NCI-H2029 (cell line): ENCODE results near the gene CLASP1.
"Not testable (repeated sequence)": the region's sequence is repeated elsewhere in the genome, so short reads cannot be mapped to it uniquely, and the experiment has no call there.

ENCODE experiments used
- DNase-seq: peaks from one replicate; lab custom pipeline; 2025; lab: John Stamatoyannopoulos, UW

CLASP1 gene

GRCh38 chr2:121577381-121577780 lies 71.9 kb downstream of the CLASP1 start:
- DNase-seq = no peak

GRCh38 chr2:121576263-121576662 lies 73.0 kb downstream of the CLASP1 start:
- DNase-seq = no peak

GRCh38 chr2:121575800-121576199 lies 73.5 kb downstream of the CLASP1 start:
- DNase-seq = no peak

GRCh38 chr2:121570667-121571055 lies 78.6 kb downstream of the CLASP1 start:
- DNase-seq = no peak

GRCh38 chr2:121570036-121570666 lies 79.1 kb downstream of the CLASP1 start:
- no peak for DNase-seq

GRCh38 chr2:121567957-121568409 lies 81.3 kb downstream of the CLASP1 start:
- no peak for DNase-seq

GRCh38 chr2:121567452-121567851 lies 81.8 kb downstream of the CLASP1 start:
- DNase-seq = no peak

- no peak for DNase-seq
Measured at GRCh38 chr2:121565389-121566250, 83.6 kb downstream of the CLASP1 start.

GRCh38 chr2:121564905-121565304 lies 84.4 kb downstream of the CLASP1 start:
- no peak for DNase-seq

- not testable (repeated sequence) for DNase-seq
Measured at GRCh38 chr2:121563754-121564153, 85.5 kb downstream of the CLASP1 start.

- DNase-seq = no peak
Measured at GRCh38 chr2:121562269-121563176, 86.7 kb downstream of the CLASP1 start.

GRCh38 chr2:121561617-121562268 lies 87.5 kb downstream of the CLASP1 start:
- no peak for DNase-seq

GRCh38 chr2:121558329-121558728 lies 90.9 kb downstream of the CLASP1 start:
- no peak for DNase-seq

GRCh38 chr2:121555008-121555407 lies 94.3 kb downstream of the CLASP1 start:
- DNase-seq = no peak

- not testable (repeated sequence) for DNase-seq
Measured at GRCh38 chr2:121552477-121553180, 96.6 kb downstream of the CLASP1 start.

- DNase-seq = no peak
Measured at GRCh38 chr2:121550669-121551068, 98.6 kb downstream of the CLASP1 start.

GRCh38 chr2:121547646-121548045 lies 101.6 kb downstream of the CLASP1 start:
- no peak for DNase-seq

GRCh38 chr2:121545913-121546312 lies 103.3 kb downstream of the CLASP1 start:
- no peak for DNase-seq

- DNase-seq = no peak
Measured at GRCh38 chr2:121545257-121545656, 104.0 kb downstream of the CLASP1 start.

- DNase-seq = no peak
Measured at GRCh38 chr2:121541495-121541894, 107.8 kb downstream of the CLASP1 start.
